Hematopoietic multipotent progenitor cell treated with erythropoietin and hydrocortisone succinate and interleukin-3 and kit ligand, for 15 days (in vitro differentiated cells): Measurements from ENCODE around the gene CD109.
A peak's percentile ranks its signal among the peaks of the same experiment; 100 is the strongest.

Experiments
- DNase-seq: peaks from one replicate; pipeline ENCODE4 v3.0.0-alpha.2; 2015; ENCODE audit warnings: low spot score

The CD109 gene

DNA sequence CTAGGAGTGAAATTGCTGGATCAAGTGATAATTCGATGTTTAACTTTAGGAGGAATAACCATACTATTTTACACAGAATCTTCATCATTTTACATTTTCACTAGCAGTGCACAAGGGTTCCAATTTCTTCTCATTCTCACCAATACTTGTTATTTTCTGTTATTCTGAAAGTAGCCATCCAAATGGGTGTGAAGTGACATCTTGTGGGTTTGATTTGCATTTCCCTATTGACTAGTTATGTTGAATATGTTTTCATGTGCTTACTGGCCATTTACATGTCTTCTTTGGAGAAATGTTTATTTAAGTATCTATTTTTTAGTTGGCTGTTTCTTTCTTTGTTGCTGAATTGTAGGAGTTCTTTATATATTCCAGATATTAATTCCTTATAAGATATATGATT lies 164.3 kb downstream of the CD109 start:
- DNase-seq, result no peak

DNA sequence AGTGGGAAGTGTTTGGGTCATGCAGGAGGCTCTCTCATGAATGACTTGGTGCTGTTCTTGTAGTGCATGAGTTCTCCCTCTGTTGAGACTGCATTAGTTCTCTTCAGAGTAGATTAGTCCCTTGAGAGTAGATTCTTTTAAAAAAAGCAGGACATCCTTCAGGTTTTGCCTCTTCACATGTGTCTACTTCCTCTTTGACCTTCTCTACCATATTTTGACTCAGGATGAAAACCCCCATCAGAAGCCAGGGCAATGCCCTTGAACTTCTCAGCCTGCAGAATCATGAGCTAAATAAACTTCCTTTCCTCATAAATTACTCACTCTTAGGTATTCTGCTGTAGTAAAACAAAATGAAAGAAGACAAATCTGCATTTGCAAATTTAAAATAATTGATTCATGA lies 170.3 kb downstream of the CD109 start:
- peak; percentile 0 for DNase-seq

- DNase-seq, result no peak
Observed at GRCh38 chr6:73867411-73867810, 171.4 kb downstream of the CD109 start.

- DNase-seq, result peak; percentile 0
Observed at GRCh38 chr6:73870907-73871306, 174.9 kb downstream of the CD109 start.

- DNase-seq, result no peak
Observed at GRCh38 chr6:73873081-73873480, 177.1 kb downstream of the CD109 start.
